Skin of body (tissue), 2 donors: ENCODE measurements around the gene TUBA8. TPM values are rescaled to one million over a fixed set of nuclear protein-coding genes. Genes with fewer than 3 reads are reported as not detected.
"Not testable (repeated sequence)": the region's sequence is repeated elsewhere in the genome, so short reads cannot be mapped to it uniquely, and the experiment has no call there.

Experiments used
- DNase-seq: peaks from one replicate; lab custom pipeline; 2025; lab: John Stamatoyannopoulos, UW
- total RNA-seq: library from RNA; depleted of rRNA; stranded (reverse); fragments of >200 nt; gene quantifications from one replicate; pipeline ENCODE4 v1.2.3, GENCODE V29; 2014

The TUBA8 gene
- total RNA-seq = 2.5 TPM

- DNase-seq = no peak
These were observed at the start of gene TUBA8 for GRCh38 chr22:18110194-18110953. Gene TUBA8, plus strand, starts transcription at chr22:18110809. Its CDS starts 57 bp downstream, at chr22:18110866.

- no peak for DNase-seq
These were observed 48.2 kb upstream of the TUBA8 start for GRCh38 chr22:18062421-18062820.

- peak; percentile 26 for DNase-seq
These were observed 47.3 kb upstream of the TUBA8 start for GRCh38 chr22:18063306-18063705.

- DNase-seq = not testable (repeated sequence)
These were observed 46.9 kb upstream of the TUBA8 start for GRCh38 chr22:18063715-18064114.

- no peak for DNase-seq
These were observed 46.0 kb upstream of the TUBA8 start for GRCh38 chr22:18064636-18065035.

- no peak for DNase-seq
These were observed 45.4 kb upstream of the TUBA8 start for GRCh38 chr22:18065256-18065655.

- DNase-seq = no peak
These were observed 44.3 kb upstream of the TUBA8 start for GRCh38 chr22:18066181-18066859.

- no peak for DNase-seq
These were observed 43.5 kb upstream of the TUBA8 start for GRCh38 chr22:18067121-18067520.

GRCh38 chr22:18067548-18068341 lies 42.9 kb upstream of the TUBA8 start:
- DNase-seq = no peak

- no peak for DNase-seq
These were observed 42.1 kb upstream of the TUBA8 start for GRCh38 chr22:18068381-18068988.

- no peak for DNase-seq
These were observed 41.6 kb upstream of the TUBA8 start for GRCh38 chr22:18069041-18069440.

GRCh38 chr22:18070041-18070440 lies 40.6 kb upstream of the TUBA8 start:
- DNase-seq = no peak

- no peak for DNase-seq
These were observed 39.9 kb upstream of the TUBA8 start for GRCh38 chr22:18070556-18071306.

- DNase-seq = not testable (repeated sequence)
These were observed 39.2 kb upstream of the TUBA8 start for GRCh38 chr22:18071307-18071967.

- DNase-seq = no peak
These were observed 38.7 kb upstream of the TUBA8 start for GRCh38 chr22:18071968-18072310.

- no peak for DNase-seq
These were observed 37.1 kb upstream of the TUBA8 start for GRCh38 chr22:18073467-18073866.

GRCh38 chr22:18073927-18074326 lies 36.7 kb upstream of the TUBA8 start:
- DNase-seq = not testable (repeated sequence)

GRCh38 chr22:18075101-18075719 lies 35.4 kb upstream of the TUBA8 start:
- DNase-seq = no peak

- peak; percentile 90 for DNase-seq
These were observed 34.7 kb upstream of the TUBA8 start for GRCh38 chr22:18075720-18076497.
